HEK293 (cell line): ENCODE measurements around the gene KCNK15.

Experiments
- CTCF ChIP-seq: fragments of 450-650 bp; formaldehyde crosslinking; IDR thresholded peaks from 2 replicates; pipeline ENCODE4 v1.5.1; 2016; ENCODE audit warnings: missing biosample characterization, missing genetic modification characterization
- ZNF133 ChIP-seq: fragments of 450-650 bp; formaldehyde crosslinking; IDR thresholded peaks from 2 replicates; pipeline ENCODE4 v1.5.1; 2016; ENCODE audit warnings: missing biosample characterization, missing genetic modification characterization

- TF ChIP-seq CTCF (tag by site-specific recombination) (no peak), ZNF133 (no peak)
Measured at GRCh38 chr20:44792796-44793195, 47.1 kb downstream of the KCNK15 start.
